Activated B cell treated with CpG ODN at 0.5 μM for 24 hours (primary cell): Measurements from ENCODE around the gene PRKN. TPM values are rescaled to one million over a fixed set of nuclear protein-coding genes. Genes with fewer than 3 reads are reported as not detected.

ENCODE experiments used
- ATAC-seq: fragments of 200-7000 bp; cut with Tn5 transposase; one replicate; pipeline ENCODE4 v1.10.0; 2021; ENCODE audit warnings: low read depth, mild to moderate bottlenecking, moderate library complexity
- CTCF ChIA-PET: fragments of 350-600 bp; sonication (Branson Sonifier 250); formaldehyde crosslinking; loops from one replicate; lab custom pipeline; 2021; ENCODE audit warnings: antibody characterized with exemption; lab: Charles Lee
- POLR2A ChIA-PET: fragments of 350-600 bp; sonication (Branson Sonifier 250); formaldehyde crosslinking; loops from one replicate; lab custom pipeline; 2021; ENCODE audit warnings: antibody characterized with exemption; lab: Charles Lee
- DNase-seq: peaks from one replicate; pipeline ENCODE4 v3.0.0; 2022
- H3K27ac Mint-ChIP-seq: one replicate; pipeline ENCODE4 v1.8.0; 2020; ENCODE audit warnings: mixed read lengths
- H3K27me3 Mint-ChIP-seq: one replicate; pipeline ENCODE4 v1.8.0; 2021; ENCODE audit warnings: mixed read lengths
- H3K36me3 Mint-ChIP-seq: one replicate; pipeline ENCODE4 v1.8.0; 2021; ENCODE audit warnings: low read depth, mixed read lengths
- H3K4me1 Mint-ChIP-seq: one replicate; pipeline ENCODE4 v1.8.0; 2021; ENCODE audit warnings: mixed read lengths
- H3K4me3 Mint-ChIP-seq: one replicate; pipeline ENCODE4 v1.8.0; 2020; ENCODE audit warnings: mild to moderate bottlenecking, mixed read lengths
- H3K9me3 Mint-ChIP-seq: one replicate; pipeline ENCODE4 v1.8.0; 2020; ENCODE audit warnings: mixed read lengths
- intact Hi-C: fragments of 100-400 bp; cut with micrococcal nuclease; formaldehyde crosslinking; loops from one replicate; pipeline ENCODE4 v1.15.1; 2024
- total RNA-seq: library from RNA; stranded (reverse); gene quantifications from 2 replicates; pipeline ENCODE4 v1.2.3, GENCODE V29; 2022
- TF ChIP-seq, protein P1 (sequence below): fragments of 200-600 bp; IDR thresholded peaks from one replicate; pipeline ENCODE4 v1.8.0; 2022; ENCODE audit warnings: antibody characterized with exemption, mild to moderate bottlenecking

PRKN gene
- total RNA-seq, 1 donor from 2014 or later = 2.3 TPM

DNA sequence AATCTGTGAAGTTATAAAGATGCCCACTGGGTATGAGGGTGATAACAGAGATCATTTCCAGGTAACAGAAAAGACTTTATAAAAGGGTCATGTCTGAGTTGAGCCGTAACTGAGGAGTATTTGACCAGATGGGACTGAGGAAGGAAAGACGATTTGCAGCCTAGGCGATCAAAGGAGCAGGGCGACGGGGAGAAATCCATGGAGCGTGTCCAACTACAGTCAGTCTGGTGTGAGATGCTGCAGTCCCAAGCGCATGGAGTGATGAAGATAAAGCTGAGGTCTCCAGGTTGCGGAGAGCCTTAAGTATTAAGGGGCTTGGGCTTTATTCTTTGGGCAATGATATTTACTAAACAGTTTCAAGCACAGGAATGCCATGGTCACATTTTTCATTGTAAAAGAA, 166.7 kb downstream of the PRKN start:
- Mint-ChIP-seq H3K9me3 (peaks cover 18% of the 10 kb centered on the region), H3K4me1 (no peaks in the 10 kb centered on the region), H3K27ac (no peak overlapping the region), H3K4me3 (no peak overlapping the region), H3K36me3 (peaks cover 13% of the 10 kb centered on the region), H3K27me3 (no peaks in the 10 kb centered on the region)
- ChIA-PET POLR2A (no interaction called here), CTCF (no interaction called here)
- intact Hi-C loops = no loop called here
- no peak for DNase-seq
- TF ChIP-seq, protein P1, sequence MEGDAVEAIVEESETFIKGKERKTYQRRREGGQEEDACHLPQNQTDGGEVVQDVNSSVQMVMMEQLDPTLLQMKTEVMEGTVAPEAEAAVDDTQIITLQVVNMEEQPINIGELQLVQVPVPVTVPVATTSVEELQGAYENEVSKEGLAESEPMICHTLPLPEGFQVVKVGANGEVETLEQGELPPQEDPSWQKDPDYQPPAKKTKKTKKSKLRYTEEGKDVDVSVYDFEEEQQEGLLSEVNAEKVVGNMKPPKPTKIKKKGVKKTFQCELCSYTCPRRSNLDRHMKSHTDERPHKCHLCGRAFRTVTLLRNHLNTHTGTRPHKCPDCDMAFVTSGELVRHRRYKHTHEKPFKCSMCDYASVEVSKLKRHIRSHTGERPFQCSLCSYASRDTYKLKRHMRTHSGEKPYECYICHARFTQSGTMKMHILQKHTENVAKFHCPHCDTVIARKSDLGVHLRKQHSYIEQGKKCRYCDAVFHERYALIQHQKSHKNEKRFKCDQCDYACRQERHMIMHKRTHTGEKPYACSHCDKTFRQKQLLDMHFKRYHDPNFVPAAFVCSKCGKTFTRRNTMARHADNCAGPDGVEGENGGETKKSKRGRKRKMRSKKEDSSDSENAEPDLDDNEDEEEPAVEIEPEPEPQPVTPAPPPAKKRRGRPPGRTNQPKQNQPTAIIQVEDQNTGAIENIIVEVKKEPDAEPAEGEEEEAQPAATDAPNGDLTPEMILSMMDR = no peak
- ATAC-seq = no peak

DNA sequence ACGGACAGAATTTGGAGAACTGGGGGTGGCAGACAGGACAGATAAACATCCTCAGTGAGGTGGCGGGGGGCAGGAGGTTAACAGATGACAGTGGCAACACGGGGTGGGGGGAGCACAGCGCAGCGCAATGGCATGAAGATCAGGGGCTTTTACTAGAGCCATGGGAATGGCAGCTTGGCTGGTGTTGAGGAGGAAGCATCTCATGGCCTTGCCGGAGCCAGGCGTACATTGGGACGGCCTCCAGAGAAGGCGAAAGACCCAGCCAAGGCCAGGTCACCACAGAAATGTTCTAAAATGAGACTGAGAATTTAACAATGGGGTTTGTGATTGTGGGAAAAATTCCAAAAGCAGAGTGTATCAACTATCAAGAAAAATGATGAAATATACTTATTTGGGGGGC, 173.0 kb downstream of the PRKN start:
- CTCF ChIA-PET = no interaction called here

DNA sequence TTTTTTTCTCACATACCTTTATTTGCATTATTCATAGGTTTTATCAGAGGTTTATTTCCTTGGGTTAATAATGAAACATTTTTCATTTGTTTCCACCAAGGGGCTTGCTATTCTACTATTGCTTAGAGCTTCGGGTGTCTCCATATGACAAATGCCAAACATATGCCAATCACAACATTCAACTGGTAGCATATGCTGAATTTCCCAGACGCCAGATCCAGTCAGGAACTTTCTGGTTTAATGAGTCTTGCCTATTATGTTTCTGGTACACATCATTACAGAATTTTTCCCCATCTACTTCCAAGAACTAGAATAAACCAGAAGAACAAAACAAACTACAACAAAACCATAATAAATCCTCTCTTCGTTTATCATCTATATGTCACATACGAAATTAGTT, 180.7 kb downstream of the PRKN start:
- no peaks in the 10 kb centered on the region for H3K36me3 Mint-ChIP-seq
- ChIA-PET POLR2A (no interaction called here), CTCF (no interaction called here)
- H3K4me1 Mint-ChIP-seq = no peaks in the 10 kb centered on the region
- H3K27me3 Mint-ChIP-seq = no peaks in the 10 kb centered on the region
- TF ChIP-seq, protein P1 = no peak
- no peak overlapping the region for H3K27ac Mint-ChIP-seq
- no peak overlapping the region for H3K4me3 Mint-ChIP-seq
- H3K9me3 Mint-ChIP-seq = peaks cover 3% of the 10 kb centered on the region
- DNase-seq = no peak
- intact Hi-C loops = no loop called here
- ATAC-seq = no peak

More for the DNA sequence above, 173.0 kb downstream of the PRKN start:
- POLR2A ChIA-PET = no interaction called here
- intact Hi-C loops = no loop called here
- no peaks in the 10 kb centered on the region for H3K4me1 Mint-ChIP-seq
- no peaks in the 10 kb centered on the region for H3K27me3 Mint-ChIP-seq
- no peaks in the 10 kb centered on the region for H3K36me3 Mint-ChIP-seq
- ATAC-seq (no peak), DNase-seq (no peak)
- no peak overlapping the region for H3K27ac Mint-ChIP-seq
- no peak overlapping the region for H3K4me3 Mint-ChIP-seq
- TF ChIP-seq, protein P1 = no peak
- peaks cover 6% of the 10 kb centered on the region for H3K9me3 Mint-ChIP-seq

DNA sequence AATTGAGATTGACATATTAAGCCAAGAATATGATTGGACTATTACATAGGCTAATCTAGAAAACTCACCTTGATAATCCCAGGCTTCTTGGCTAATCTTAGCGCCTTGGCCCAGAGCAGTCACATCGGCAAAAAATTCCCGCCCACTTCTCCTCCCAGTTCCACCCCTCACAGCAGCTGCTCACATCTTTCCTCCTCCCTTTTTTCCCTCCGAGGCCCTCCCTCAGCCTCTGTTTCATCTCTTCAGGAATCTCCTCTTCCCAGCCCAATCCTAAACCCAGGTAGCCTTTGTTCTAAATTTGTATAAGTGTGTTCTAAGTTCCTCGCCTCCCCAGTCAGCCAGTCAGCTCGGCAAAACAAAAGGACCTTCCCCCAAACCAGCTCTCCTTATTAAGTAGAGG, 184.3 kb downstream of the PRKN start:
- H3K36me3 Mint-ChIP-seq = no peaks in the 10 kb centered on the region
- no peaks in the 10 kb centered on the region for H3K4me1 Mint-ChIP-seq
- no peaks in the 10 kb centered on the region for H3K27me3 Mint-ChIP-seq
- ChIA-PET CTCF (no interaction called here), POLR2A (no interaction called here)
- peaks cover 3% of the 10 kb centered on the region for H3K9me3 Mint-ChIP-seq
- ATAC-seq (no peak), DNase-seq (no peak)
- intact Hi-C loops = no loop called here
- no peak overlapping the region for H3K4me3 Mint-ChIP-seq
- TF ChIP-seq, protein P1 = no peak
- H3K27ac Mint-ChIP-seq = no peak overlapping the region

DNA sequence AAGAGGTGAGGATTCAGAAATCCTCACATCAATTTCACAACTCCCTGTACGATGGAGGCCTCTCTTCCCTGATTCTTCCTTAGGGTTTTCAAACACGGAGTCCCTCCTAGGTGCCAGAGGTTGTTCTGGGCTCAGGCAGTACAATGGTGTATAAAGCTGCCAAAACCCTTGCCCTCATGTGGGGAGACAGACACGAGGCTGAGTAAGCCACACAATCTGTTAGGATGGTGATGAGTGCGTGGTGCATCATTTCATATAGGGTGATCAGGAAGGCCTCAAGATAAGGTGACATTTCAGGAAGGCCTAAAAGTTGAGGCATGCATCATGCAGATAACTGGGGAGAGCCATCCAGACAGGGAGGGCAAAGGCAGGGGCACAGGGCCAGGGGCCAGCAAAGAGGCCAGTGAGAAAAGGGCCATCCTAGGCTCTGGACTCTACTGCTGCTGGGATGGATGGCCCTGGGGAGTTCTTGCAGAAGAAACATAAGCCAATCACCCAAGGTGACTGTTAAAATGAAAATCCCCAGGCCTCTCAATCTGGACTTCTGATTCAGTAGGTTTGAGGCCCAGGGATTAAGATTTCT, 186.5 kb downstream of the PRKN start:
- CTCF ChIA-PET = no interaction called here
- intact Hi-C loops = no loop called here

More for the DNA sequence above, 186.5 kb downstream of the PRKN start:
- no peak overlapping the region for H3K27ac Mint-ChIP-seq
- TF ChIP-seq, protein P1 = no peak
- no peaks in the 10 kb centered on the region for H3K4me1 Mint-ChIP-seq
- no peaks in the 10 kb centered on the region for H3K36me3 Mint-ChIP-seq
- no peak overlapping the region for H3K4me3 Mint-ChIP-seq
- DNase-seq = no peak
- H3K9me3 Mint-ChIP-seq = peaks cover 2% of the 10 kb centered on the region
- POLR2A ChIA-PET = no interaction called here
- no peak for ATAC-seq
- no peaks in the 10 kb centered on the region for H3K27me3 Mint-ChIP-seq
